ENCODE data around the gene CCDC192.

DNA sequence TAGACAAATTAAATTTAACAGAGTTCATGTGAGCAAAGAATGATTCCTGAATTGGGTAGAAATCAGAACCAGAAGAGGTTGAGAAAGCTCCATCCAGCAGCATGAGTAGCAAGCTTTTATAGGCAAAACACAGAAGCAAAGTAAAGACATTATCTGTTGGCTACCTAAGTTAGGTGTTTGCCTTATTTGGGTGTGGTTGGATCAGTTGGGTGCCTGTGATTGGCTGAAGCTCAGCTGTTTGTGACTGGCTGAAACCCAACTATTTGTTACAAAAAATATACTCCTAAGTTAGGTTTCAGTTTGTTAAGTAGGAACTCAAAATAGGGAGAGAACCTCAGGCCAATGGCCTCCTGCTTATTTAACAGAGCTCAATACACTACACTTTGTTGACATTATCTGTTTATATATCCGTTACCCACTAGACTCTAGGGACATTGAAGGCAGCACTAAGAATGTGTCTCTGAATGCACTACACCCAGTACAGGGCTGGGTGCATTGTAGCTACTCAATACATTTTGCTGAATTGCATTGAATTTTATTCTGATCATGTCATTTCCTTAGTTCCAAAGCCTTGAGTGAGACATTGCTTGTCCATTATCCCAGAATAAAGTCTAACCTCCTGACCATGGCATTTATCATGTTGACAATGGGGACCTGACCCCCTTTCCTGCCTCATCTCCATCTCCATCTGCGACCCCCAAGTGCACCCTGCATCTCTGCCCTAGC lies 98.7 kb downstream of the CCDC192 start:
- TF ChIP-seq, protein P1, sequence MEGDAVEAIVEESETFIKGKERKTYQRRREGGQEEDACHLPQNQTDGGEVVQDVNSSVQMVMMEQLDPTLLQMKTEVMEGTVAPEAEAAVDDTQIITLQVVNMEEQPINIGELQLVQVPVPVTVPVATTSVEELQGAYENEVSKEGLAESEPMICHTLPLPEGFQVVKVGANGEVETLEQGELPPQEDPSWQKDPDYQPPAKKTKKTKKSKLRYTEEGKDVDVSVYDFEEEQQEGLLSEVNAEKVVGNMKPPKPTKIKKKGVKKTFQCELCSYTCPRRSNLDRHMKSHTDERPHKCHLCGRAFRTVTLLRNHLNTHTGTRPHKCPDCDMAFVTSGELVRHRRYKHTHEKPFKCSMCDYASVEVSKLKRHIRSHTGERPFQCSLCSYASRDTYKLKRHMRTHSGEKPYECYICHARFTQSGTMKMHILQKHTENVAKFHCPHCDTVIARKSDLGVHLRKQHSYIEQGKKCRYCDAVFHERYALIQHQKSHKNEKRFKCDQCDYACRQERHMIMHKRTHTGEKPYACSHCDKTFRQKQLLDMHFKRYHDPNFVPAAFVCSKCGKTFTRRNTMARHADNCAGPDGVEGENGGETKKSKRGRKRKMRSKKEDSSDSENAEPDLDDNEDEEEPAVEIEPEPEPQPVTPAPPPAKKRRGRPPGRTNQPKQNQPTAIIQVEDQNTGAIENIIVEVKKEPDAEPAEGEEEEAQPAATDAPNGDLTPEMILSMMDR (IDR thresholded peaks at IDR 0.05) = no peak
- no peak for TF ChIP-seq POLR2A (IDR thresholded peaks at IDR 0.05)
